Common myeloid progenitor, CD34-positive (primary cell): Measurements from ENCODE around the gene FGF2.

Experiments
- CTCF ChIA-PET: fragments of 350-600 bp; sonication (Branson Sonifier 250); formaldehyde crosslinking; loops from one replicate; lab custom pipeline; 2021; ENCODE audit warnings: antibody characterized with exemption; lab: Charles Lee
- POLR2A ChIA-PET: fragments of 350-600 bp; sonication (Branson Sonifier 250); formaldehyde crosslinking; loops from one replicate; lab custom pipeline; 2021; ENCODE audit warnings: antibody characterized with exemption; lab: Charles Lee
- DNase-seq, 3 donors: peaks; one replicate each; pipeline versions ENCODE4 v3.0.0 to v3.0.0-alpha.2; 2013
- H3K27ac ChIP-seq, 2 experiments: 1 replicate in 1 of 2; 2 replicates in 1 of 2; pipeline ENCODE4 v1.7.0; 2013; ENCODE audit warnings: inconsistent platforms in 2 of 2, low read length in 2 of 2, mild to moderate bottlenecking in 2 of 2, low read depth in 1 of 2, moderate library complexity in 1 of 2; ENCODE audit not compliant: severe bottlenecking in 2 of 2, insufficient read depth in 1 of 2, poor library complexity in 1 of 2
- H3K27me3 ChIP-seq, 5 experiments: replicated peaks in 2 of 5; 1 replicate in 3 of 5; 2 replicates in 2 of 5; pipeline versions ENCODE4 v1.6.1 to v1.7.0; 2013; ENCODE audit warnings: low read length in 4 of 5, mild to moderate bottlenecking in 2 of 5, moderate library complexity in 2 of 5, inconsistent platforms in 1 of 5; ENCODE audit not compliant: insufficient read depth in 5 of 5, control insufficient read depth in 4 of 5
- H3K36me3 ChIP-seq, 4 experiments: 1 replicate in 2 of 4; 2 replicates in 2 of 4; pipeline versions ENCODE4 v1.6.1 to v1.7.0; 2013; ENCODE audit warnings: low read length in 3 of 4, control low read depth in 1 of 4, mild to moderate bottlenecking in 1 of 4; ENCODE audit not compliant: control insufficient read depth in 4 of 4, insufficient read depth in 4 of 4
- H3K4me1 ChIP-seq, 4 experiments: 1 replicate in 3 of 4; 2 replicates in 1 of 4; pipeline versions ENCODE4 v1.6.1 to v1.7.1; 2013; ENCODE audit warnings: low read length in 3 of 4, mild to moderate bottlenecking in 3 of 4, control low read depth in 1 of 4, inconsistent platforms in 1 of 4, moderate library complexity in 1 of 4; ENCODE audit not compliant: control insufficient read depth in 4 of 4, insufficient read depth in 4 of 4; ENCODE audit errors: control extremely low read depth in 1 of 4
- H3K4me3 ChIP-seq, 7 experiments: 1 replicate in 4 of 7; 2 replicates in 3 of 7; pipeline versions ENCODE4 v1.5.1 to v1.7.0; 2013; ENCODE audit warnings: mild to moderate bottlenecking in 7 of 7, low read length in 6 of 7, moderate library complexity in 6 of 7, inconsistent platforms in 2 of 7, low read depth in 2 of 7, control low read depth in 1 of 7; ENCODE audit not compliant: insufficient read depth in 4 of 7, control insufficient read depth in 1 of 7; ENCODE audit errors: extremely low read depth in 1 of 7
- H3K9me3 ChIP-seq, 5 experiments: 1 replicate in 4 of 5; 2 replicates in 1 of 5; pipeline versions ENCODE4 v1.6.1 to v1.7.1; 2013; ENCODE audit warnings: low read length in 4 of 5, mild to moderate bottlenecking in 2 of 5, inconsistent platforms in 1 of 5, low read depth in 1 of 5, moderate library complexity in 1 of 5; ENCODE audit not compliant: control insufficient read depth in 4 of 5, insufficient read depth in 2 of 5; ENCODE audit errors: control extremely low read depth in 1 of 5
- WGBS: methylation state at CpG from one replicate; pipeline ENCODE4 v1.1.5; 2013; ENCODE audit not compliant: insufficient coverage; 5-methylcytosine and 5-hydroxymethylcytosine counted together

FGF2 gene

GRCh38 chr4:122900314-122900713 is 73.7 kb downstream of the FGF2 start:
- H3K4me1 ChIP-seq = no peaks in the 10 kb centered on the region
- ChIA-PET POLR2A (no interaction called here), CTCF (no interaction called here)
- DNase-seq = no peak
- no peak overlapping the region for H3K27ac ChIP-seq
- 100% methylated on average over 1 of the region's 3 CpGs for WGBS
- no peaks in the 10 kb centered on the region for H3K27me3 ChIP-seq
- peaks cover 0 to 6% (median 0%) of the 10 kb centered on the region in 4 experiments for H3K36me3 ChIP-seq
- H3K9me3 ChIP-seq = no peaks in the 10 kb centered on the region
- no peak overlapping the region for H3K4me3 ChIP-seq

GRCh38 chr4:122901247-122902010 is 74.8 kb downstream of the FGF2 start:
- POLR2A ChIA-PET = no interaction called here
- no peak overlapping the region for H3K27ac ChIP-seq
- no peak for DNase-seq
- no peak overlapping the region for H3K4me3 ChIP-seq
- no peaks in the 10 kb centered on the region for H3K9me3 ChIP-seq
- H3K27me3 ChIP-seq = no peaks in the 10 kb centered on the region
- WGBS = 100% methylated on average over 1 of the region's 2 CpGs
- peaks cover 0 to 3% (median 1%) of the 10 kb centered on the region in 4 experiments for H3K36me3 ChIP-seq
- H3K4me1 ChIP-seq = no peaks in the 10 kb centered on the region
- CTCF ChIA-PET = interaction anchor here (1.6 kb wide), 1 partner anchor 13 kb away, joined by 5 read pairs; no protein-coding TSS in a partner anchor

- Histone ChIP-seq H3K9me3 (no peaks in the 10 kb centered on the region), H3K27me3 (no peaks in the 10 kb centered on the region), H3K4me3 (no peak overlapping the region), H3K27ac (no peak overlapping the region), H3K36me3 (peaks cover 0 to 3% (median 1%) of the 10 kb centered on the region in 4 experiments), H3K4me1 (no peaks in the 10 kb centered on the region)
- ChIA-PET POLR2A (no interaction called here), CTCF (interaction anchor here (0.8 to 2.4 kb wide), 4 partner anchors 11 to 146 kb away, joined by 3 to 6 read pairs (median 4); no protein-coding TSS in a partner anchor)
- DNase-seq = no peak
Observed at GRCh38 chr4:122903766-122904288, 77.2 kb downstream of the FGF2 start.

GRCh38 chr4:122906859-122907305 is 80.3 kb downstream of the FGF2 start:
- Histone ChIP-seq H3K4me1 (no peaks in the 10 kb centered on the region), H3K36me3 (peaks cover 0 to 7% (median 3%) of the 10 kb centered on the region in 4 experiments), H3K27ac (no peak overlapping the region), H3K9me3 (no peaks in the 10 kb centered on the region), H3K4me3 (no peak overlapping the region), H3K27me3 (no peaks in the 10 kb centered on the region)
- POLR2A ChIA-PET = no interaction called here
- DNase-seq = no peak
- CTCF ChIA-PET = no interaction called here
- 79% methylated on average over 6 of the region's 7 CpGs for WGBS

- POLR2A ChIA-PET = no interaction called here
- 100% methylated on average over 1 of the region's 1 CpG for WGBS
- no peak overlapping the region for H3K27ac ChIP-seq
- H3K9me3 ChIP-seq = no peaks in the 10 kb centered on the region
- CTCF ChIA-PET = no interaction called here
- no peak overlapping the region for H3K4me3 ChIP-seq
- no peaks in the 10 kb centered on the region for H3K27me3 ChIP-seq
- no peak for DNase-seq
- H3K4me1 ChIP-seq = no peaks in the 10 kb centered on the region
- H3K36me3 ChIP-seq = peaks cover 0 to 10% (median 3%) of the 10 kb centered on the region in 4 experiments
Observed at GRCh38 chr4:122908223-122908622, 81.6 kb downstream of the FGF2 start.

GRCh38 chr4:122909683-122910082 is 83.1 kb downstream of the FGF2 start:
- POLR2A ChIA-PET = no interaction called here

GRCh38 chr4:122911588-122911987 is 85.0 kb downstream of the FGF2 start:
- Histone ChIP-seq H3K36me3 (peaks cover 0 to 15% (median 1%) of the 10 kb centered on the region in 4 experiments), H3K4me3 (no peak overlapping the region), H3K27me3 (no peaks in the 10 kb centered on the region), H3K9me3 (no peaks in the 10 kb centered on the region), H3K4me1 (no peaks in the 10 kb centered on the region), H3K27ac (no peak overlapping the region)
- 91% methylated on average over 1 of the region's 1 CpG for WGBS
- no peak for DNase-seq
- POLR2A ChIA-PET = no interaction called here
- CTCF ChIA-PET = interaction anchor here (0.9 to 2.3 kb wide), 4 partner anchors 9 to 157 kb away, joined by 3 to 7 read pairs (median 4); no protein-coding TSS in a partner anchor

More at GRCh38 chr4:122909683-122910082, 83.1 kb downstream of the FGF2 start:
- no peaks in the 10 kb centered on the region for H3K4me1 ChIP-seq
- H3K27ac ChIP-seq = no peak overlapping the region
- H3K9me3 ChIP-seq = no peaks in the 10 kb centered on the region
- H3K27me3 ChIP-seq = no peaks in the 10 kb centered on the region
- H3K36me3 ChIP-seq = peaks cover 0 to 13% (median 3%) of the 10 kb centered on the region in 4 experiments
- WGBS = no CpG with 5 or more reads among the region's 2 CpGs
- DNase-seq = no peak
- CTCF ChIA-PET = interaction anchor here (0.9 kb wide), 1 partner anchor 151 kb away, joined by 4 read pairs; no protein-coding TSS in a partner anchor
- no peak overlapping the region for H3K4me3 ChIP-seq
